ENCODE data around the gene SLC4A1.

DNA sequence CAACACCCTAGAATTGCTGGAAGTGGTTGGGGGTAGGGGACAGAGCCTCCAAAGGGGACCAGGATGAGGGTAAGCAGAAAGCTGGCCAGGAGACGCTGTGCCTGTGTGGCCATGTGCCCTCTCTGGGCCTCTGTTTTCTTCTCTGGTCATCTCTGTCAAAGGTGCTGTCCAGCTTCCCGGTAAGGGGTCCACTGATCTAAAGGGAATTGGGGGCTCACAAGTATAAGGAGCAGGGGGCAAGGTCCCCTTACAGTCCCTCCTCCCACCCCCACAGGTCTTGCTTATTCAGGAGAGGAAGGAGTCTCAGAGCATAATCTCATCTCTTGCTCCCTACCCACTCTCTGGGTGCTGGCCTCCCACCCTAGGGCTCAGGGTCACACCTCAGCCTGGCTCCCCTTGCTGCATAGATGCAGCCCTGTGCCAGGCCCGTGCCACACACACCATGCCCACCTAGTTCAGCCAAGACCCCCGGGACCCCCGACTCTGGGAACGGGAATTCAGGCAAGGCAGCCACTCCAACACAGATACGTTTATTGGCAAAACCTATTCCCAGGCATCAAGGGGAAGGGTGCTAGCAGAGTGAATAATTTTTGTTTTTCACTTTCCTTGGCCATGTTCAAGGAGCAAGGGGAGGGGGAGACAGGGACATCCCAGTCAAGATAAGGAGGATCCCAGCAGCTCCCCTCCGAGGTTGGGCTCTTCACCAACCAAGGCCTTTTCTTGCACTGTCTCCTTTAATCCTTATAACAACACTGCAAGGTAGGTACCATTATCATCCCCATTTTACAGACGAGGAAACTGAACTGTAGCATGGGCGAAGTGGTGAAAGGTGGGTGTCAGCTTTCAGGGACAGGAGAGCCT lies 19.8 kb downstream of the SLC4A1 start:
- no peak for TF ChIP-seq GABPA (IDR thresholded peaks at IDR 0.05 in 1 of 2, conservative IDR thresholded peaks at IDR 0.05 in 1 of 2)
- TF ChIP-seq, protein P1, sequence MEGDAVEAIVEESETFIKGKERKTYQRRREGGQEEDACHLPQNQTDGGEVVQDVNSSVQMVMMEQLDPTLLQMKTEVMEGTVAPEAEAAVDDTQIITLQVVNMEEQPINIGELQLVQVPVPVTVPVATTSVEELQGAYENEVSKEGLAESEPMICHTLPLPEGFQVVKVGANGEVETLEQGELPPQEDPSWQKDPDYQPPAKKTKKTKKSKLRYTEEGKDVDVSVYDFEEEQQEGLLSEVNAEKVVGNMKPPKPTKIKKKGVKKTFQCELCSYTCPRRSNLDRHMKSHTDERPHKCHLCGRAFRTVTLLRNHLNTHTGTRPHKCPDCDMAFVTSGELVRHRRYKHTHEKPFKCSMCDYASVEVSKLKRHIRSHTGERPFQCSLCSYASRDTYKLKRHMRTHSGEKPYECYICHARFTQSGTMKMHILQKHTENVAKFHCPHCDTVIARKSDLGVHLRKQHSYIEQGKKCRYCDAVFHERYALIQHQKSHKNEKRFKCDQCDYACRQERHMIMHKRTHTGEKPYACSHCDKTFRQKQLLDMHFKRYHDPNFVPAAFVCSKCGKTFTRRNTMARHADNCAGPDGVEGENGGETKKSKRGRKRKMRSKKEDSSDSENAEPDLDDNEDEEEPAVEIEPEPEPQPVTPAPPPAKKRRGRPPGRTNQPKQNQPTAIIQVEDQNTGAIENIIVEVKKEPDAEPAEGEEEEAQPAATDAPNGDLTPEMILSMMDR (IDR thresholded peaks at IDR 0.05; ENCODE audit: low read depth, low read length, missing input control), result no peak
- TF ChIP-seq, protein P2, sequence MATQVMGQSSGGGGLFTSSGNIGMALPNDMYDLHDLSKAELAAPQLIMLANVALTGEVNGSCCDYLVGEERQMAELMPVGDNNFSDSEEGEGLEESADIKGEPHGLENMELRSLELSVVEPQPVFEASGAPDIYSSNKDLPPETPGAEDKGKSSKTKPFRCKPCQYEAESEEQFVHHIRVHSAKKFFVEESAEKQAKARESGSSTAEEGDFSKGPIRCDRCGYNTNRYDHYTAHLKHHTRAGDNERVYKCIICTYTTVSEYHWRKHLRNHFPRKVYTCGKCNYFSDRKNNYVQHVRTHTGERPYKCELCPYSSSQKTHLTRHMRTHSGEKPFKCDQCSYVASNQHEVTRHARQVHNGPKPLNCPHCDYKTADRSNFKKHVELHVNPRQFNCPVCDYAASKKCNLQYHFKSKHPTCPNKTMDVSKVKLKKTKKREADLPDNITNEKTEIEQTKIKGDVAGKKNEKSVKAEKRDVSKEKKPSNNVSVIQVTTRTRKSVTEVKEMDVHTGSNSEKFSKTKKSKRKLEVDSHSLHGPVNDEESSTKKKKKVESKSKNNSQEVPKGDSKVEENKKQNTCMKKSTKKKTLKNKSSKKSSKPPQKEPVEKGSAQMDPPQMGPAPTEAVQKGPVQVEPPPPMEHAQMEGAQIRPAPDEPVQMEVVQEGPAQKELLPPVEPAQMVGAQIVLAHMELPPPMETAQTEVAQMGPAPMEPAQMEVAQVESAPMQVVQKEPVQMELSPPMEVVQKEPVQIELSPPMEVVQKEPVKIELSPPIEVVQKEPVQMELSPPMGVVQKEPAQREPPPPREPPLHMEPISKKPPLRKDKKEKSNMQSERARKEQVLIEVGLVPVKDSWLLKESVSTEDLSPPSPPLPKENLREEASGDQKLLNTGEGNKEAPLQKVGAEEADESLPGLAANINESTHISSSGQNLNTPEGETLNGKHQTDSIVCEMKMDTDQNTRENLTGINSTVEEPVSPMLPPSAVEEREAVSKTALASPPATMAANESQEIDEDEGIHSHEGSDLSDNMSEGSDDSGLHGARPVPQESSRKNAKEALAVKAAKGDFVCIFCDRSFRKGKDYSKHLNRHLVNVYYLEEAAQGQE (IDR thresholded peaks at IDR 0.05), result no peak
- TF ChIP-seq, protein P3, sequence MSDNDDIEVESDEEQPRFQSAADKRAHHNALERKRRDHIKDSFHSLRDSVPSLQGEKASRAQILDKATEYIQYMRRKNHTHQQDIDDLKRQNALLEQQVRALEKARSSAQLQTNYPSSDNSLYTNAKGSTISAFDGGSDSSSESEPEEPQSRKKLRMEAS (IDR thresholded peaks at IDR 0.05), result no peak
- TF ChIP-seq TAF1 (conservative IDR thresholded peaks at IDR 0.05), result no peak

Data from liver (tissue), 3 donors.